GM23338 (cell line): ENCODE data around the gene TINAGL1.

Source experiments
- CTCF ChIP-seq, 2 experiments: fragments of 200-600 bp in 1 of 2; sonication (generic) in 1 of 2; conservative IDR thresholded peaks; 2 replicates each; pipeline versions ENCODE4 v1.5.1 to v1.6.1; 2016 to 2017; ENCODE audit warnings: antibody characterized with exemption in 2 of 2, low read depth in 2 of 2, mild to moderate bottlenecking in 2 of 2, moderate library complexity in 1 of 2
- EZH2 ChIP-seq: fragments of 200-600 bp; sonication (generic); IDR thresholded peaks from one replicate; pipeline ENCODE4 v1.8.0; 2017; ENCODE audit warnings: antibody characterized with exemption, mild to moderate bottlenecking, low read depth; ENCODE audit not compliant: unreplicated experiment
- EZH2phosphoT487 ChIP-seq: fragments of 200-600 bp; sonication (generic); IDR thresholded peaks from one replicate; pipeline ENCODE4 v1.8.1; 2018; ENCODE audit warnings: antibody characterized with exemption; ENCODE audit not compliant: unreplicated experiment
- JUNB ChIP-seq: IDR thresholded peaks from one replicate; pipeline ENCODE4 v1.6.1; 2016; ENCODE audit warnings: antibody characterized with exemption; ENCODE audit not compliant: unreplicated experiment
- POLR2AphosphoS5 ChIP-seq: IDR thresholded peaks from 2 replicates; pipeline ENCODE4 v1.6.1; 2016; ENCODE audit warnings: antibody characterized with exemption, low read depth
- ZNF331 ChIP-seq: fragments of 250-450 bp; sonication (Bioruptor Pico); IDR thresholded peaks from 2 replicates; pipeline ENCODE4 v1.5.0; 2020; ENCODE audit warnings: low read depth, mild to moderate bottlenecking, moderate library complexity

GRCh38 chr1:31626223-31627207, 50.2 kb downstream of the TINAGL1 start:
- TF ChIP-seq CTCF (conservative IDR thresholded peaks at IDR 0.05; ENCODE audit: low read depth in 2 of 2): no peak
- no peak for TF ChIP-seq POLR2AphosphoS5
- TF ChIP-seq ZNF331 (CRISPR knock-in tag): no peak
- no peak for TF ChIP-seq EZH2phosphoT487
- no peak for TF ChIP-seq EZH2
- no peak for TF ChIP-seq JUNB
